GM18907 (cell line): ENCODE results near the gene MAP4K1.

Source experiments
- ATAC-seq: cut with Tn5 transposase; IDR thresholded peaks from one replicate; pipeline ENCODE4 v1.9.1; 2021; ENCODE audit warnings: mild to moderate bottlenecking, moderate library complexity; ENCODE audit not compliant: unreplicated experiment

Gene MAP4K1

DNA sequence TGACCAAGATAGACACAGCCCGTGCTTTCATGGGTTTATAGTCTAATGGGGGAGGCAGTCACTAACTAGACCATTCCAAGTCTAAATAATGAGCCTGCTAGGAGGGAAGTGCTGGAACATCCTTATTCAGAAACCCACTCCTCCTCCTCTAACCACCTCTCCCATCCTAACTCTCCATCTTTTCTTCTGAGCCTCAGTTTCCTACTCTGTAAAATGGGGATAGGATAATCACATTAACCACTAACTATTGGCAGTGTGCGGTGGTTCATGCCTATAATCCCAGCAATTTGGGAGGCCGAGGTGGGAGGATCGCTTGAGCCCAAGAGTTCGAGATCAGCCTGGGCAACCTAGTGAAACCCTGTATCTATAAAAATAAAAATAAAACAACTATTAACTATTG is 68.7 kb downstream of the MAP4K1 start:
- ATAC-seq = no peak

DNA sequence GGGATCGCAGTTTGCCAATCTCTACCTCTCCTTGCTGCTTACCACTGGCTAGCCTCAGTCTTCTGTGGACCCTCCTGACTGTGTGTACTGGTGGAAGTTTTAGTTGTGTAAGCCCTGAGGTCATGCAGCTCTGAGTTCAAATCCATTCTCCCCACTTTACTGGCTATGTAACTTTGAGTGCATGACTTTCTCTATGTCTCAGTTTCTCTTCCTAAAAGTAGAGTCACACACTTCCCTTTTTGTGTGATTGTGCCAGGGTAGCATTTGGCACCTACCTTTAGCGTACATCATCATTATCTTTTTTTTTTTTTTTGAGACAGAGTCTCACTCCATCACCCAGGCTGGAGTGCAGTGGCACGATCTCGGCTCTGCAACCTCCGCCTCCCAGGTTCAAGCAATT is 70.3 kb downstream of the MAP4K1 start:
- ATAC-seq = no peak

DNA sequence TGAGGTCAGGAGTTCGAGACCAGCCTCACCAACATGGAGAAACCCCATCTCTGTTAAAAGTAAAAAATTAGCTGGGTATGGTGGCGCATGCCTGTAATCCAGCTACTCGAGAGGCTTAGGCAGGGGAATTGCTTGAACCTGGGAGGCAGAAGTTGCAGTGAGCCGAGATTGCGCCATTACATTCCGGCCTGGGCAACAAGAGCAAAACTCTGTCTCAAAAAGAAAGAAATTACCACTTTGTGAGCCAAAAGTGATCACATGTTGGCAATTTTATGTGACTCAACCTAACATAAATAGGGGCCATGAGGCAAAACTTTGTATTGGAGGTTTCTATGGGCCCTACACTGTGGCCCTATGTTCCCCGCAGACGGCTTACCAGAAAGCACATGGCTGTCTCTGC is 72.2 kb downstream of the MAP4K1 start:
- ATAC-seq = no peak

DNA sequence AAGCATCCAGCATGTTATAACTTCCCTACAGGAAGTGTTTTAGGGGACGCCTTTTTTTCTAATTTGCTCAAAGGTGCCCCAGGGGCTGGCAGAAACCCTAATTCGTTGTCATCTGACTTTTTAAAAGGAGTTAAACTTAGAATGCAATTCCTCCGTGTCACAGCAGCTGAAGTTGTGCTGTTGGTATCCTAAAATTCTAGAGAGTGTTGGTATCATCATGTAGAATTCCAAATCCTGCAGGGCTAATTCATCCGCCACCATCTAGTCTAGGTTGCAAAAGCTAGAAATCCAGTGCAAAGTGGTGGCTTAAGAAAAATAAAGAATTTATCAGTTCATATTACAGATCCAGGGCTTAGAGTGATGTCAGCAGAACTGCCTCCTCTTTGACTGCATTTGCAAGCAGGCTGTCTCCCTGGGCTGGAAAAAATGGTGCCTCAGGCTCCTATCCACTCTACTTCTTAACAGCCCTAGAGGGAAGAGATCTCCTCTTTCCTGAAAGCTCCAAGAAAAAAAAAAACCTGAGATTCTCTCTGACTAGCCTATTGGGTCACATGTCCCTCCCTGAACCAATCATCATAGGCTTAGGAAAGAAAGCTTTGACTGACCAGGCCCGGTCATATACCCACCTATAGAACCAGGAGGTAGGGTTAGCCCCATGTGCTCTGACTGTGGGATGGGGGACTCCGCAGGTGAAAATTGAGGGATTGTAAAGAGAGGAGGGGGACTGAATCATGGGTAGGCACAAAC is 73.0 kb downstream of the MAP4K1 start:
- ATAC-seq = no peak

DNA sequence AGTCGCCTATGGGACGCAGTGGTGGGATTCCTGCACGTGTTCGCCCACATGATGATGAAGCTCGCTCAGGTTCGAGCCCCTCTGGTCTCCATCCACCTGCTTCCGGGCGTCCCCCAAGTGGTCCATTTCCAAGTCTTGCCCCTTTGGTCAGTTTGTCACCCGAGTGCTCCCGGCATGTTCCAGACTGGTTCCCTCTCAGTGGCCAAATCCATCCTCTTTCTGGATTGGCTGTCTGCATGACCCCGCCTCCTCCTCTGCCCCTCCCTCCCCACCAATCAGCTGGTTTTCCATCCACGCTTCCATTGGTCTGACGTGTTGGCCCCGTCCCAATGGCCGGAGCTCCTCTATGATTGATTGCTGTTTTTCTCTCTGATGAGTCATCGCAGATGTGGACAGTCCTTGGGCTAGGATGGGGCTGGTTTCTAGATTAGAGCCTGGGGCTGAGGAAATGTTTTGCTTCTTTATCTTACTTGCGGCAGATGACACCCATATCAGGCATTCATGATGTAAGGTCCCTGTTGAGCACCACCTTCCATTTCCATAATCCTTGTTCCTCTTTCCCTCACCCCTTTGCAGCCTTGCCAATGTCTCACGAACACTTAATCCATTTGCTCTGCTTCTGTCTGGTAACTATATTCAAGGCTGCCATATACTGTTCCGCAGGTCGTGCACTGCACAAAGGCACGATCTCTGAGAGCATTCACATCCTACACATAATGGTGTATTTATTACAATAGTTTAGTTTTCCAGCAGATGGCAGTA is 73.8 kb downstream of the MAP4K1 start:
- ATAC-seq = peak; percentile 49

DNA sequence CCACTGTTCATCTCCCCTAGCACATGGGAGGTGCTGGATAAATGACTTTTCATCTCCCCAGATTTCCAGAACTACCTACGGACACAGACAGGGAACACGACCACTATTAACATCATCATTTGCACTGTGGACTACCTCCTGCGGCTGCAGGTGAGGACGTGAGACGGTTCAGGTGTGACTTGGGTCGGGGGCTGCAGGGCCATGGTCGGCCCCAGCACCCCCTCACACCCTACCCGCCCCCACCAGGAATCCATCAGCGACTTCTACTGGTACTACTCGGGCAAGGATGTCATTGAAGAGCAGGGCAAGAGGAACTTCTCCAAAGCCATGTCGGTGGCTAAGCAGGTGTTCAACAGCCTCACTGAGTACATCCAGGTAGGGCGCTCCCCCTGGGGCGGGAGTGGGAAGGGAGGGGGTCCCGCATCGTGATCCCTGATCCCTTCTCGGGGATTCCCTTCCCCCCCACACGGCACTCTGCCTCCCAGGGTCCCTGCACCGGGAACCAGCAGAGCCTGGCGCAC is 74.4 kb downstream of the MAP4K1 start:
- no peak for ATAC-seq

DNA sequence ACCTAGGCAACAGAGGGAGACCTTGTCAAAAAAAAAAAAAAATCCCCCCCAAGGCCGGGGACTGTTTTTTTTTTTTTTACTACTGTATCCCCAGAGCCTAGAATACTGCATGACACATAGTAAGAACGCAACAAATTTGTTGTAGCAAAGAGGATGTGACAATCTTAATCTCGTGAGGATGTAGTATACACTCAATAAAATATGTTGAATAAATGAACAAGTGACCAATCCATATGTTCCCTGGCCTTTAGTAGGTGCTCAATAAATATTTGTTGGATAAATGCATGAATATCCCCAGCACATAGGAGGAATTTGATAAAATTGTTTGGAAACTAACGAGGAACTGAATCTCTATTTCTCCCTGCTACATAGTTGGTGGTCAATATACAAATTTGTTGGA is 75.7 kb downstream of the MAP4K1 start:
- no peak for ATAC-seq

DNA sequence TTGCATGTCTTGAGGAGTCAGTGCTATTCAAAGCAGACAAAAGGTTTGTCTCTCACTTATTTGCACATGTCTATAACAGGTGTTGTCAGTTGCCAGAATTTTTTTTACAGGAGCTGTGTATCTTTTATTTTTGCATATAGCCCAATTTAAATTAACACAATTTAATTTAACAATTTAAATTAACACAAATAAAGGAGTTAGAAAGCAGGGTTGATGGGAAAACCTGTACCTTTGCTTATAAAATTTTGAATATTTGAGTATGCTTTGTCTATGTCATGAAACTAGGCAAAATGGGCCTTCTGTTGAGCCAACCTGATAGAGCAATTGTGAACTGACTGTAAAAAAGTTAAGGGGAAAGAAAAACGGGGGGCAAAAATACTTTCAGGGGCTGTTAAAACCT is 78.0 kb downstream of the MAP4K1 start:
- no peak for ATAC-seq

DNA sequence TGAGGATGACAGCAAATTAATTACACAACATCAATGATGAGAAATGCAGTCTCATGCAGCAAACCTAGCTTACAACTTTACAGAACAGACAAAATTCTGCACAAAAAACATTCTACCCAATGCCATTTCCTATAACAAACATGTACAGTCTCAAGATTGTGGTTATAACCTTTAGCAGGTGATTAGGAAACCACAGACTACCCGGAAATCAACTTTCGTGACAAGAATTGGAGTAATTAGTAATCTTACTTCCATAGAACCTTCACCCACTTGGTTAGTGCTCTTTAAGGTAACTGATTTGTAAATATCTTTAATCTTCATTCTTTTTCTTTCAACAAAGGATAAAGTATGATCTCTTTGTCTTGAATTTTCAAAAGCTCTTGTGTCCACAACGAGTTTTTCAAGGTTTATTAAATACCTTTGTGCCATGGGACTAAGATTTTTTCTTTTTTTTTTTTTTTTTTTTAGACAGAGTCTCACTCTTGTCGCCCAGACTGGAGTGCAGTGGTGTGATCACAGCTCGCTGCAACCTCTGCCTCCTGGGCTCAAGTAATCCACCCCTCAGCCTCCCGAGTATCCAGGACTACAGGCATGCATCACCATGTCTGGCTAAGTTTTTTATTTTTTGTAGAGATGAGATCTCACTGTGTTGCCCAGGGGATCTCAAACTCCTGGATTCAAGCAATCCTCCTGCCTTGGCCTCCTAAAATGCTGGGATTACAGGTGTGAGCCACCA is 78.8 kb downstream of the MAP4K1 start:
- no peak for ATAC-seq

DNA sequence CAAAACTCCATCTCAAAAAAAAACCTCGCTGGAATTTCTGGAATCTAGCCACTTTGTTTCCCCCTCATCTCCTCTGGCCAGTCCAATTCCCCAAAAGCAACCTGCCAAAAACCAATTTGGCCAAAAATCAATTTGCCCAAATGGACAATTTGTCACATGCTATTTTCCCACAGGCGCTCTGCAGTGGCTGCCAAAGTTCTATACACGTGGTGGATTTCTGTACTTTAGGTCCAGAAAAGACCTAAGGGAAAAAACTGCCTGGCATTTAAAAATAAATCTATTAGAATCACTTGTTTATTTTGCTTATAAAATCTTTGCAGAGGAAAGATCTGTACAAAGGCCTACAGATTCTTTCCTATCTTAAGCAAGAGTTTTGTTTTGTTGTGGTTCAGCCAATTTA is 79.4 kb downstream of the MAP4K1 start:
- no peak for ATAC-seq
